NCI-H146 treated with DMSO at 0.1 percent for 48 hours (cell line): Measurements from ENCODE around the gene COG5.
"Not testable (repeated sequence)": the region's sequence is repeated elsewhere in the genome, so short reads cannot be mapped to it uniquely, and the experiment has no call there.

Experiments used
- DNase-seq: peaks from one replicate; lab custom pipeline; 2025; ENCODE audit not compliant: unreplicated experiment; lab: John Stamatoyannopoulos, UW

The COG5 gene

GRCh38 chr7:107166736-107167426, 396.8 kb downstream of the COG5 start:
- no peak for DNase-seq

- DNase-seq, result no peak
Measured at GRCh38 chr7:107165341-107165740, 398.4 kb downstream of the COG5 start.

- no peak for DNase-seq
Measured at GRCh38 chr7:107164092-107164491, 399.6 kb downstream of the COG5 start.

- DNase-seq, result no peak
Measured at GRCh38 chr7:107162475-107162874, 401.2 kb downstream of the COG5 start.

- DNase-seq, result no peak
Measured at GRCh38 chr7:107161415-107161814, 402.3 kb downstream of the COG5 start.

- no peak for DNase-seq
Measured at GRCh38 chr7:107160389-107160788, 403.3 kb downstream of the COG5 start.

GRCh38 chr7:107158028-107158427, 405.7 kb downstream of the COG5 start:
- no peak for DNase-seq

GRCh38 chr7:107157091-107157490, 406.6 kb downstream of the COG5 start:
- DNase-seq, result no peak

- not testable (repeated sequence) for DNase-seq
Measured at GRCh38 chr7:107155726-107156125, 408.0 kb downstream of the COG5 start.

GRCh38 chr7:107154826-107155225, 408.9 kb downstream of the COG5 start:
- no peak for DNase-seq

- no peak for DNase-seq
Measured at GRCh38 chr7:107152011-107152410, 411.7 kb downstream of the COG5 start.
